Upper lobe of right lung (tissue), 1 donor: ENCODE measurements around the gene SLC45A2. TPM values are rescaled to one million over a fixed set of nuclear protein-coding genes. Genes with fewer than 3 reads are reported as not detected.
A peak's percentile ranks its signal among the peaks of the same experiment; 100 is the strongest.

Experiments
- ATAC-seq: fragments of 200-7000 bp; cut with Tn5 transposase; one replicate; pipeline ENCODE4 v1.9.1; 2020; ENCODE audit warnings: mild to moderate bottlenecking, moderate library complexity
- DNase-seq: peaks from one replicate; pipeline ENCODE4 v3.0.0-alpha.2; 2020
- H3K27ac ChIP-seq: fragments of 200-600 bp; one replicate; pipeline ENCODE4 v1.8.0; 2022
- H3K27me3 ChIP-seq: fragments of 200-600 bp; one replicate; pipeline ENCODE4 v1.8.0; 2022; ENCODE audit warnings: mild to moderate bottlenecking
- H3K36me3 ChIP-seq: fragments of 200-600 bp; one replicate; pipeline ENCODE4 v1.8.0; 2022
- H3K4me1 ChIP-seq: fragments of 200-600 bp; one replicate; pipeline ENCODE4 v1.8.0; 2022
- H3K4me3 ChIP-seq: fragments of 200-600 bp; one replicate; pipeline ENCODE4 v1.8.0; 2022; ENCODE audit warnings: mild to moderate bottlenecking
- H3K9me3 ChIP-seq: fragments of 200-600 bp; one replicate; pipeline ENCODE4 v1.8.0; 2022
- intact Hi-C: fragments of 100-400 bp; cut with DNase I; formaldehyde crosslinking; loops from one replicate; pipeline ENCODE4 v1.11.0; 2022
- total RNA-seq: library from RNA; stranded (reverse); fragmentation: NEBNext Ultra II Directional; extraction: Animal tissue kit (Norgen Biotek cat#: 25700); gene quantifications from one replicate; pipeline ENCODE4 v1.2.1, GENCODE V29; 2021
- TF ChIP-seq, protein P1 (sequence below): fragments of 200-600 bp; IDR thresholded peaks from one replicate; pipeline ENCODE4 v1.8.0; 2022; ENCODE audit warnings: antibody characterized with exemption
- donor health status: DM: no; HTN: yes; CAD: no; lungs with severe emphysema.

Gene SLC45A2
- total RNA-seq, 1 donor from 2014 or later: not detected

DNA sequence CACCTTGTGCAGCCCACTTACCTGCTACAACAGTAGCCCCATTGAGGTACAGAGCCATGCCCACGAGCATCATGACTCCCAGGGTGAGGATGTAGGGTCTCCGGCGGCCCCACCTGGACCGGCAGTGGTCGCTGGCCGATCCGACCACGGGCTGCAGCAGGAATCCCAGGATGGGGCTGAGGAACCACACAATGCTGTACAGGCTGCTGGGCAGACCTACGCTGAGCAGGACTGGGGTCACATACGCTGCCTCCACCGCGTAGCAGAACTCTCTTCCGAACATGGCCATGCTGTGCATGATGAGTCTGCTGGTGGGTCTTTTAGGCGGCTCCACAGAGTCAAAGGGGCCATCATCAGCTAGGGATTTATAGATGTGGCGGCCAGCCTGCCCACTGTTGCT is 315 bp downstream of the SLC45A2 start:
- no peak overlapping the region for H3K27ac ChIP-seq
- intact Hi-C loops: no loop called here
- DNase-seq (no peak), ATAC-seq (no peak)
- H3K27me3 ChIP-seq: no peaks in the 10 kb centered on the region
- TF ChIP-seq, protein P1, sequence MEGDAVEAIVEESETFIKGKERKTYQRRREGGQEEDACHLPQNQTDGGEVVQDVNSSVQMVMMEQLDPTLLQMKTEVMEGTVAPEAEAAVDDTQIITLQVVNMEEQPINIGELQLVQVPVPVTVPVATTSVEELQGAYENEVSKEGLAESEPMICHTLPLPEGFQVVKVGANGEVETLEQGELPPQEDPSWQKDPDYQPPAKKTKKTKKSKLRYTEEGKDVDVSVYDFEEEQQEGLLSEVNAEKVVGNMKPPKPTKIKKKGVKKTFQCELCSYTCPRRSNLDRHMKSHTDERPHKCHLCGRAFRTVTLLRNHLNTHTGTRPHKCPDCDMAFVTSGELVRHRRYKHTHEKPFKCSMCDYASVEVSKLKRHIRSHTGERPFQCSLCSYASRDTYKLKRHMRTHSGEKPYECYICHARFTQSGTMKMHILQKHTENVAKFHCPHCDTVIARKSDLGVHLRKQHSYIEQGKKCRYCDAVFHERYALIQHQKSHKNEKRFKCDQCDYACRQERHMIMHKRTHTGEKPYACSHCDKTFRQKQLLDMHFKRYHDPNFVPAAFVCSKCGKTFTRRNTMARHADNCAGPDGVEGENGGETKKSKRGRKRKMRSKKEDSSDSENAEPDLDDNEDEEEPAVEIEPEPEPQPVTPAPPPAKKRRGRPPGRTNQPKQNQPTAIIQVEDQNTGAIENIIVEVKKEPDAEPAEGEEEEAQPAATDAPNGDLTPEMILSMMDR: no peak
- peaks cover 15% of the 10 kb centered on the region for H3K36me3 ChIP-seq
- no peaks in the 10 kb centered on the region for H3K9me3 ChIP-seq
- H3K4me3 ChIP-seq: no peak overlapping the region
- H3K4me1 ChIP-seq: no peaks in the 10 kb centered on the region

DNA sequence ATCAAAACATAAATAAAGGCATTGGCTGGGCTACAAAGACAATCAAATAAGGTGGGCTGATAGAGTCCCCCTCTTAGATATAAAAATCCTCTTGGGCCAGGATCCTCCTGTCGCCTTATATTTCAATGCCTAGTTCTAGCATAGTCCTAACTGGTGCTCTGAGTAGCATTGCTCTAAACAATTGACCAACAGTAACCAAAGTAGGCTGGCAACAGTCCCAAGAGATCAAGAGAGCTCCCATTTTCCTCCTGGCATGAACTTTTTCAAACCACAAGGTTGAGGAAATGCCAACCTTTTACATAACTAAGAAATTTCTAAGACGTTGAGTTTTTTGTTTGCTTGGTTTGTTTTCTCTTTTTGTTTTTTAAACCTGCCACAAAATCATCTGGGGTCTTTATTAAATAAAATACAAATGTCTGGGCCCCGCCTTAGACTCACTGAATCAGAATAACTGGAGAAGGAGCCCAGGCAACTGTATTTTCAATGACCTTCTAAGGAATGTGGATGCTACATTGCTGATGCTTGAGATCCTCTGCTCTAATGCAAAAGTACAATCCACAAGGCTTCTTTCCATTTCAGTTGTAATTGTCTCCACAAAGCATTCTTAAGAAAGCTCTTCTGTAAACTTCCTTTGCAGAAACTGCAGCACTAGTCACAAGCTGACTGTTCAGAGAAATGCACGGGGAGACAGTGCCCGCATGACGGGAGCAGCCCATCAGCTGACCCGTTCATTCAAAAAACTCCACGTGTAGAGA is 2.9 kb downstream of the SLC45A2 start:
- TF ChIP-seq, protein P1: no peak
- DNase-seq (no peak), ATAC-seq (peak; percentile 42)
- H3K4me3 ChIP-seq: no peak overlapping the region
- H3K27me3 ChIP-seq: no peaks in the 10 kb centered on the region
- intact Hi-C loops: no loop called here
- no peak overlapping the region for H3K27ac ChIP-seq
- H3K9me3 ChIP-seq: no peaks in the 10 kb centered on the region
- H3K36me3 ChIP-seq: no peaks in the 10 kb centered on the region
- H3K4me1 ChIP-seq: no peaks in the 10 kb centered on the region

DNA sequence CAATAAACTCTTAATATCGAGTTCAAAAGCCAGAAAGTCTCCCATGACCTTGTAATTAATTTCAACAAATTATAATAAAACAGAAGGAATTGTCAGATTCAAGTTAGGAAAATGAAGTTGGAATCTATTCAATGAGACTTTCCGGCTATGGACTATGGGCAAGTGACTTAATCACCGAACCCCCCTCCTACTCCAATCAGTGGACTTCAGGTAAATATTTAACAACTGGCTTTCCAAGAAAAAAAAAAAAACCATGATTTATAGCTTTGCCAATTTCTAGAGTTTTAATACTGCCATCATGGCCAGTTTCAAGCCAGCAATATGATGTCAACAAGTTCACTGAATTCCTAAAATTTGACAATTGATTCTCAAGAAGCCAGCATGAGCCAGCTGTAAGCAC is 4.5 kb downstream of the SLC45A2 start:
- TF ChIP-seq, protein P1: no peak
- Histone ChIP-seq H3K9me3 (no peaks in the 10 kb centered on the region), H3K27me3 (no peaks in the 10 kb centered on the region)

DNA sequence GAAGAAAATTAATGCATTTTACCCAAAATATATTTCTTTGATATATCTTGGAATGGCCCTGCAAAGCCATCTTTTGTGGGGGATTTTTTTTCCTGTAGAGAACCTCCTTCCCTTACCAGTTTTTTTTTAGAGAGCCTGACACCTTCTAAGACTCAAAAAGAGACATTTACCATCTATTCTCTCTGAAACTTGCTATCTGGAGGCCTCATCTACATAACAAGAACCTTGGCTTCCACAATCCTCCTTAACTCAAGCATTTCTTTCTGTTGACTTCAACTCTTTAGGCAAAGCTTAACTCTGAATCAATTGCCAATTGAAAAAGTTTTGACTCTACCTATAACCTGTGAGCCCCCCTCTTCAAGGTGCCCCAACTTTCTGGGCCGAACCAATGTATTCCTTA is 6.2 kb downstream of the SLC45A2 start:
- H3K27ac ChIP-seq: no peak overlapping the region
- H3K36me3 ChIP-seq: no peaks in the 10 kb centered on the region
- TF ChIP-seq, protein P1: no peak
- no peaks in the 10 kb centered on the region for H3K4me1 ChIP-seq
- H3K9me3 ChIP-seq: no peaks in the 10 kb centered on the region
- intact Hi-C loops: no loop called here
- ATAC-seq (no peak), DNase-seq (no peak)
- H3K4me3 ChIP-seq: no peak overlapping the region
- no peaks in the 10 kb centered on the region for H3K27me3 ChIP-seq

More for the DNA sequence above, 4.5 kb downstream of the SLC45A2 start:
- Histone ChIP-seq H3K4me1 (no peaks in the 10 kb centered on the region), H3K4me3 (no peak overlapping the region), H3K36me3 (no peaks in the 10 kb centered on the region), H3K27ac (no peak overlapping the region)
- ATAC-seq (no peak), DNase-seq (no peak)
- intact Hi-C loops: no loop called here

DNA sequence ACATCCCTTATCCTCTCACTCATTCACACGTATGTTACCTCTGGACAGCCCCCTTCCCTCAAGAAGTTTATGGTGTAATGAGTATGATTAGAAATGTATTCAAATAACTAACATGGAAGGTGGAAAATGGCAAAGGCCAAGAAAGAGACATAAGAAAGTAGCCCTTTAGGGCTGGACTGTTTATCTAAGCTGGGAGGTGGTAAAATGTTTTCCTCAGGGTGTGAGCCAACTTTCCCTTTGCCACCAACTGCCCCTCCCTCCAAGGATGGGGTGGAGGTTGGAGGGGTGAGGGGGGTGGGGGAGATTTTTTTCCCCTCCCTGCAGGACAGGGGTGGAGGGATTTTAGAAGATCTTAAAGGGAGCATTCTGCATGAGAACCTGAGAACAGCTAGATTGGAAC is 8.2 kb downstream of the SLC45A2 start:
- H3K27ac ChIP-seq: no peak overlapping the region
- no peaks in the 10 kb centered on the region for H3K36me3 ChIP-seq
- no peaks in the 10 kb centered on the region for H3K27me3 ChIP-seq
- H3K4me1 ChIP-seq: no peaks in the 10 kb centered on the region
- intact Hi-C loops: no loop called here
- DNase-seq (no peak), ATAC-seq (no peak)
- H3K4me3 ChIP-seq: no peak overlapping the region
- TF ChIP-seq, protein P1: no peak
- no peaks in the 10 kb centered on the region for H3K9me3 ChIP-seq
